Measurements from ENCODE around the gene REEP3.
A peak's percentile ranks its signal among the peaks of the same experiment; 100 is the strongest.
"Not testable (repeated sequence)": the region's sequence is repeated elsewhere in the genome, so short reads cannot be mapped to it uniquely, and the experiment has no call there.

The REEP3 gene

GRCh38 chr10:63520500-63521415, at the start of gene REEP3:
REEP3 (plus strand) TSS chr10:63521401; CDS start chr10:63521546, 145 bp downstream.
- peak; percentile 26 to 43 for DNase-seq

GRCh38 chr10:63474488-63474887, 46.7 kb upstream of the REEP3 start:
- no peak for DNase-seq

GRCh38 chr10:63477927-63478326, 43.3 kb upstream of the REEP3 start:
- no peak for DNase-seq

GRCh38 chr10:63478564-63478963, 42.6 kb upstream of the REEP3 start:
- DNase-seq, result no peak

- no peak for DNase-seq
These were observed 41.0 kb upstream of the REEP3 start for GRCh38 chr10:63480237-63480636.

- DNase-seq, result no peak
These were observed 39.3 kb upstream of the REEP3 start for GRCh38 chr10:63481815-63482421.

- DNase-seq, result no peak
These were observed 37.2 kb upstream of the REEP3 start for GRCh38 chr10:63483983-63484382.

GRCh38 chr10:63487990-63488389, 33.2 kb upstream of the REEP3 start:
- no peak for DNase-seq

- DNase-seq, result no peak
These were observed 31.4 kb upstream of the REEP3 start for GRCh38 chr10:63489838-63490237.

- DNase-seq, result no peak
These were observed 29.4 kb upstream of the REEP3 start for GRCh38 chr10:63491588-63492316.

- not testable (repeated sequence) for DNase-seq
These were observed 28.9 kb upstream of the REEP3 start for GRCh38 chr10:63492317-63492690.

GRCh38 chr10:63493004-63493403, 28.2 kb upstream of the REEP3 start:
- no peak for DNase-seq

GRCh38 chr10:63494951-63495350, 26.2 kb upstream of the REEP3 start:
- no peak for DNase-seq

GRCh38 chr10:63496561-63496960, 24.6 kb upstream of the REEP3 start:
- DNase-seq, result no peak

GRCh38 chr10:63497321-63497720, 23.9 kb upstream of the REEP3 start:
- DNase-seq, result no peak

- DNase-seq, result no peak
These were observed 22.5 kb upstream of the REEP3 start for GRCh38 chr10:63498665-63499064.

- not testable (repeated sequence) for DNase-seq
These were observed 20.6 kb upstream of the REEP3 start for GRCh38 chr10:63500551-63500950.

GRCh38 chr10:63501954-63502353, 19.2 kb upstream of the REEP3 start:
- no peak for DNase-seq

- DNase-seq, result no peak
These were observed 18.4 kb upstream of the REEP3 start for GRCh38 chr10:63502832-63503231.

GRCh38 chr10:63503395-63503794, 17.8 kb upstream of the REEP3 start:
- no peak for DNase-seq

GRCh38 chr10:63504145-63504881, 16.9 kb upstream of the REEP3 start:
- no peak for DNase-seq

- DNase-seq, result no peak
These were observed 15.6 kb upstream of the REEP3 start for GRCh38 chr10:63505562-63505961.

- no peak for DNase-seq
These were observed 14.6 kb upstream of the REEP3 start for GRCh38 chr10:63506554-63506953.
